Natural killer cell (primary cell): ENCODE data around the gene THY1. TPM values are rescaled to one million over a fixed set of nuclear protein-coding genes. Genes with fewer than 3 reads are reported as not detected.

Experiments
- ATAC-seq, 3 donors: fragments of 150-1000 bp in 2 of 3; fragments of 200-7000 bp in 1 of 3; cut with Tn5 transposase; 1 replicate in 1 of 3; 2 replicates in 2 of 3; pipeline ENCODE4 v1.10.0; 2021; ENCODE audit warnings: mild to moderate bottlenecking in 2 of 3, moderate library complexity in 2 of 3
- DNase-seq, 2 donors: peaks; one replicate each; pipeline versions ENCODE4 v3.0.0 to v3.0.0-alpha.2; 2013 to 2021; ENCODE audit warnings: mixed read lengths in 1 of 2
- H3K27ac ChIP-seq: one replicate; pipeline ENCODE4 v1.5.1; 2013; ENCODE audit warnings: mild to moderate bottlenecking, low read length
- H3K27me3 ChIP-seq: one replicate; pipeline ENCODE4 v1.6.1; 2013; ENCODE audit warnings: low read length; ENCODE audit not compliant: control insufficient read depth, insufficient read depth
- H3K36me3 ChIP-seq: one replicate; pipeline ENCODE4 v1.6.1; 2013; ENCODE audit warnings: low read length; ENCODE audit not compliant: control insufficient read depth, insufficient read depth
- H3K4me1 ChIP-seq: one replicate; pipeline ENCODE4 v1.6.1; 2013; ENCODE audit warnings: low read length; ENCODE audit not compliant: control insufficient read depth, insufficient read depth
- H3K4me3 ChIP-seq: one replicate; pipeline ENCODE4 v1.5.1; 2013; ENCODE audit warnings: low read length
- H3K9me3 ChIP-seq: one replicate; pipeline ENCODE4 v1.6.1; 2013; ENCODE audit warnings: low read length; ENCODE audit not compliant: control insufficient read depth, insufficient read depth
- H3K27ac Mint-ChIP-seq, 2 donors: one replicate each; pipeline ENCODE4 v1.8.0; 2022; ENCODE audit warnings: mild to moderate bottlenecking in 2 of 2, mixed read lengths in 2 of 2, moderate library complexity in 1 of 2
- H3K27me3 Mint-ChIP-seq, 2 donors: one replicate each; pipeline ENCODE4 v1.8.0; 2022; ENCODE audit warnings: low read depth in 2 of 2, mixed read lengths in 2 of 2
- H3K36me3 Mint-ChIP-seq: one replicate; pipeline ENCODE4 v1.8.0; 2022; ENCODE audit warnings: mixed read lengths
- H3K4me1 Mint-ChIP-seq, 2 donors: one replicate each; pipeline ENCODE4 v1.8.0; 2022; ENCODE audit warnings: mixed read lengths in 2 of 2
- H3K4me3 Mint-ChIP-seq: one replicate; pipeline ENCODE4 v1.8.0; 2022; ENCODE audit warnings: mild to moderate bottlenecking, moderate library complexity, mixed read lengths
- H3K9me3 Mint-ChIP-seq, 2 donors: one replicate each; pipeline ENCODE4 v1.8.0; 2022; ENCODE audit warnings: mixed read lengths in 2 of 2
- whole genome bisulfite sequencing: methylation state at CpG from one replicate; pipeline ENCODE4 v1.1.7; 2013; ENCODE audit warnings: missing lambda C conversion rate; ENCODE audit not compliant: insufficient coverage; 5-methylcytosine and 5-hydroxymethylcytosine counted together
- intact Hi-C: fragments of 100-400 bp; cut with micrococcal nuclease; formaldehyde crosslinking; loops from one replicate; pipeline ENCODE4 v1.14.2; 2022
- total RNA-seq, 4 donors: library from RNA; stranded (reverse); fragments of 120-200 nt in 1 of 4; gene quantifications; one replicate each; pipeline versions ENCODE4 v1.2.3 to v1.2.4, GENCODE V29; 2013 to 2022
- TF ChIP-seq, protein P1 (sequence below): fragments of 200-600 bp; IDR thresholded peaks from one replicate; pipeline ENCODE4 v1.8.0; 2022; ENCODE audit warnings: antibody characterized with exemption

THY1 gene
- total RNA-seq, result not detected
- total RNA-seq (2013), result 0.23 TPM

- Histone ChIP-seq H3K4me1 (peaks cover 16% of the 10 kb centered on the region), H3K9me3 (no peaks in the 10 kb centered on the region), H3K36me3 (no peaks in the 10 kb centered on the region), H3K27me3 (peaks cover 23% of the 10 kb centered on the region), H3K4me3 (no peak within 1 kb of the TSS), H3K27ac (no peak within 1 kb of the TSS)
- Mint-ChIP-seq H3K9me3 (no peaks in the 10 kb centered on the region), H3K4me3 (peak within 1 kb of the TSS; percentile 45), H3K27ac (no peak within 1 kb of the TSS), H3K27me3 (peaks cover 39 to 49% of the 10 kb centered on the region in 2 donors), H3K4me1 (peaks cover 11 to 12% of the 10 kb centered on the region in 2 donors), H3K36me3 (no peaks in the 10 kb centered on the region)
- intact Hi-C loops, result no loop called here
- WGBS, result 2% methylated on average over 41 of the region's 41 CpGs
- no peak for DNase-seq
- TF ChIP-seq, protein P1, sequence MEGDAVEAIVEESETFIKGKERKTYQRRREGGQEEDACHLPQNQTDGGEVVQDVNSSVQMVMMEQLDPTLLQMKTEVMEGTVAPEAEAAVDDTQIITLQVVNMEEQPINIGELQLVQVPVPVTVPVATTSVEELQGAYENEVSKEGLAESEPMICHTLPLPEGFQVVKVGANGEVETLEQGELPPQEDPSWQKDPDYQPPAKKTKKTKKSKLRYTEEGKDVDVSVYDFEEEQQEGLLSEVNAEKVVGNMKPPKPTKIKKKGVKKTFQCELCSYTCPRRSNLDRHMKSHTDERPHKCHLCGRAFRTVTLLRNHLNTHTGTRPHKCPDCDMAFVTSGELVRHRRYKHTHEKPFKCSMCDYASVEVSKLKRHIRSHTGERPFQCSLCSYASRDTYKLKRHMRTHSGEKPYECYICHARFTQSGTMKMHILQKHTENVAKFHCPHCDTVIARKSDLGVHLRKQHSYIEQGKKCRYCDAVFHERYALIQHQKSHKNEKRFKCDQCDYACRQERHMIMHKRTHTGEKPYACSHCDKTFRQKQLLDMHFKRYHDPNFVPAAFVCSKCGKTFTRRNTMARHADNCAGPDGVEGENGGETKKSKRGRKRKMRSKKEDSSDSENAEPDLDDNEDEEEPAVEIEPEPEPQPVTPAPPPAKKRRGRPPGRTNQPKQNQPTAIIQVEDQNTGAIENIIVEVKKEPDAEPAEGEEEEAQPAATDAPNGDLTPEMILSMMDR, result no peak
- no peak for ATAC-seq
Observed at GRCh38 chr11:119422809-119423508, at the start of gene THY1. Gene THY1, minus strand, starts transcription at chr11:119423172. Its CDS starts 2,267 bp downstream, at chr11:119420905.

DNA sequence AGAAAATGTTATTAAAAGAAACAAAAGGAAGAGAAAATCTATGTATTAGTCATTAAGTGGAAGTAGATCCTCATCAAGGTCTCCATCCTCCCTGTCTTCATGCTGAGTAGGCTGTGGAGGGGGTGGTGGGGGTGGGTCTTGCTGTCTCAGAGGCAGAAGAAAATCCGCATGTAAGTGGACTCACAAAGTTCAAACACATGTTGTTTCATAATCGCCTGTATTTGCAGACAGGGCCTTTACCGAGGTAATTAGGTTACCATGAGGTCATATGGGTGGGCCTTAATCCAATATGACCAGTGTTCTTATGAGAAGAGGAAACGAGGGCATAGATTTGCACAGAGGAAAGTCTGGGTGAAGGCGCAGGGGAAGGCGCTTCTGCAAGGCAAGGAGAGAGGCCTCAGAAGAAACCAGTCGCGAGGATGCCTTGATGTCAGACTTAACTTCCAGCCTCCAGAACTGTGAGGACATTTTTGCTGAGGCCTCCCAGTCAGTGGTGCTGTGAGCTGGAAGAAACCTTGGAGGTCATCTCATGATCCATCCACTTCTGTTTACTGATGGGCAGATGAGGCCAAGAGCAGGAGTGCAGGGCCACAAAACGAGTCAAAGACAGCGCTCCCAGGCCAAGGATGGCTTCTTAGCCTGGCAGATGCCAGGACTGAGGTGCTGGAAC, 49.3 kb upstream of the THY1 start:
- Mint-ChIP-seq H3K4me3 (no peak overlapping the region), H3K27ac (no peak overlapping the region), H3K4me1 (peaks cover 0 to 5% of the 10 kb centered on the region in 2 donors), H3K36me3 (peaks cover 7% of the 10 kb centered on the region), H3K9me3 (no peaks in the 10 kb centered on the region), H3K27me3 (peaks cover 36 to 43% of the 10 kb centered on the region in 2 donors)
- no peak overlapping the region for H3K27ac ChIP-seq
- H3K4me3 ChIP-seq, result no peak overlapping the region
- WGBS, result 87% methylated on average over 10 of the region's 10 CpGs
- ATAC-seq (no peak), DNase-seq (no peak)
- H3K27me3 ChIP-seq, result no peaks in the 10 kb centered on the region
- no peaks in the 10 kb centered on the region for H3K4me1 ChIP-seq
- TF ChIP-seq, protein P1, result no peak
- H3K36me3 ChIP-seq, result no peaks in the 10 kb centered on the region
- no peaks in the 10 kb centered on the region for H3K9me3 ChIP-seq
- intact Hi-C loops, result no loop called here

GRCh38 chr11:119471329-119471728, 48.4 kb upstream of the THY1 start:
- Mint-ChIP-seq H3K27me3 (peaks cover 38 to 43% of the 10 kb centered on the region in 2 donors), H3K36me3 (peaks cover 16% of the 10 kb centered on the region), H3K27ac (no peak overlapping the region), H3K9me3 (peaks cover 2 to 5% of the 10 kb centered on the region in 2 donors), H3K4me1 (peaks cover 0 to 5% of the 10 kb centered on the region in 2 donors), H3K4me3 (no peak overlapping the region)
- WGBS, result 81% methylated on average over 8 of the region's 8 CpGs
- ATAC-seq (no peak), DNase-seq (no peak)
- TF ChIP-seq, protein P1, result no peak
- Histone ChIP-seq H3K27me3 (peaks cover 1% of the 10 kb centered on the region), H3K9me3 (no peaks in the 10 kb centered on the region), H3K27ac (no peak overlapping the region), H3K4me1 (no peaks in the 10 kb centered on the region), H3K4me3 (no peak overlapping the region), H3K36me3 (no peaks in the 10 kb centered on the region)
- intact Hi-C loops, result no loop called here
